ENCODE data around the gene CLDN1.

CLDN1 gene

GRCh38 chr3:190314741-190315140, 7.5 kb downstream of the CLDN1 start:
- no peak for TF ChIP-seq CTCF (IDR thresholded peaks at IDR 0.05; ENCODE audit: extremely low read depth, insufficient read depth, missing control alignments)
- no peak for DNase-seq (ENCODE audit: low spot score)
- in situ Hi-C loops (cut with MboI; ENCODE audit: low pct_unique_long_range_greater_than_20kb, low sequenced_read_pairs, unreplicated experiment) = no loop called here

- TF ChIP-seq CTCF (IDR thresholded peaks at IDR 0.05; ENCODE audit: extremely low read depth, insufficient read depth, missing control alignments) = no peak
- no peak for DNase-seq (ENCODE audit: low spot score)
- in situ Hi-C loops (cut with MboI; ENCODE audit: low pct_unique_long_range_greater_than_20kb, low sequenced_read_pairs, unreplicated experiment) = no loop called here
Observed at GRCh38 chr3:190309414-190309813, 12.8 kb downstream of the CLDN1 start.

GRCh38 chr3:190308154-190308553, 14.1 kb downstream of the CLDN1 start:
- no peak for TF ChIP-seq CTCF (IDR thresholded peaks at IDR 0.05; ENCODE audit: extremely low read depth, insufficient read depth, missing control alignments)
- DNase-seq (ENCODE audit: low spot score) = no peak
- in situ Hi-C loops (cut with MboI; ENCODE audit: low pct_unique_long_range_greater_than_20kb, low sequenced_read_pairs, unreplicated experiment) = no loop called here

- in situ Hi-C loops (cut with MboI; ENCODE audit: low pct_unique_long_range_greater_than_20kb, low sequenced_read_pairs, unreplicated experiment) = no loop called here
- DNase-seq (ENCODE audit: low spot score) = no peak
- no peak for TF ChIP-seq CTCF (IDR thresholded peaks at IDR 0.05; ENCODE audit: extremely low read depth, insufficient read depth, missing control alignments)
Observed at GRCh38 chr3:190307164-190307545, 15.1 kb downstream of the CLDN1 start.

GRCh38 chr3:190306513-190307163, 15.6 kb downstream of the CLDN1 start:
- no peak for DNase-seq (ENCODE audit: low spot score)
- in situ Hi-C loops (cut with MboI; ENCODE audit: low pct_unique_long_range_greater_than_20kb, low sequenced_read_pairs, unreplicated experiment) = no loop called here
- no peak for TF ChIP-seq CTCF (IDR thresholded peaks at IDR 0.05; ENCODE audit: extremely low read depth, insufficient read depth, missing control alignments)

- in situ Hi-C loops (cut with MboI; ENCODE audit: low pct_unique_long_range_greater_than_20kb, low sequenced_read_pairs, unreplicated experiment) = no loop called here
Observed at GRCh38 chr3:190306026-190306425, 16.2 kb downstream of the CLDN1 start.

More at GRCh38 chr3:190306026-190306425, 16.2 kb downstream of the CLDN1 start:
- no peak for DNase-seq (ENCODE audit: low spot score)
- TF ChIP-seq CTCF (IDR thresholded peaks at IDR 0.05; ENCODE audit: extremely low read depth, insufficient read depth, missing control alignments) = no peak
